Erythroblast (primary cell): ENCODE data around the gene TP63.

Source experiments
- GATA1 ChIP-seq: IDR thresholded peaks from 2 replicates; pipeline ENCODE4 v1.6.1; 2011; ENCODE audit warnings: low read depth, mild to moderate bottlenecking, control low read depth, low read length, moderate library complexity
- POLR2A ChIP-seq: IDR thresholded peaks from 2 replicates; pipeline ENCODE4 v1.6.1; 2011; ENCODE audit warnings: mild to moderate bottlenecking, low read length

- TF ChIP-seq POLR2A = no peak
- no peak for TF ChIP-seq GATA1
Measured at GRCh38 chr3:189897406-189897805, 266.2 kb downstream of the TP63 start.
